Measurements from ENCODE around the gene HECTD2. TPM values are rescaled to one million over a fixed set of nuclear protein-coding genes. Genes with fewer than 3 reads are reported as not detected.

HECTD2 gene
- polyA plus RNA-seq, 3 donors = 0.12 TPM; not detected in 2

DNA sequence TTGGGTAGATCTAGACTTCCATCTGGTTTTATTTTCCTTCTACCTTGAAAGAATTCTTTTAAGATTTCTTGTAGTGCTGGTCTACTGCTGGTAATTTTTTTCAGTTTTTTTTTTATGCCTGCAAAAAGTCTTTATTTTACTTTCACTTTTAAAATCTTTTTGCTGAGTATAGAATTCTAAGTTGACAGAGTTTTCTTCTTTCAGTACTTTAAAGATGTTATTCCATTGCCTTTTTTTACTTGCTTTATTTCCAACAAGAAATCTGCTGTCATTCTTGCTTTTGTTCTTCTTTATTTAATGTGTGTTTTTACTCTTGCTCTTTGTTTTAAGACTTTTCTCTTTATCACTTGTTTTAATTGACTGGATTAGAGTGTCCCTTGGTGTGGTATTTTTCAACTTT is 36.1 kb upstream of the HECTD2 start:
- Histone ChIP-seq H3K4me2 (replicated peaks; ENCODE audit: extremely low read depth, low read length, poor library complexity, severe bottlenecking) (no peak overlapping the region), H3K79me2 (ENCODE audit: insufficient read depth, low read length) (no peaks in the 10 kb centered on the region), H2AFZ (ENCODE audit: insufficient read depth, low read depth, low read length, poor library complexity, severe bottlenecking) (no peak overlapping the region), H4K20me1 (ENCODE audit: insufficient read depth, low read length) (no peaks in the 10 kb centered on the region), H3K36me3 (replicated peaks in 1 of 2; ENCODE audit: control insufficient read depth in 1 of 2, insufficient read depth in 2 of 2, low read length in 2 of 2) (no peaks in the 10 kb centered on the region), H3K9ac (ENCODE audit: insufficient read depth, low read length, poor library complexity, severe bottlenecking) (no peak overlapping the region), H3K27ac (ENCODE audit: low read depth in 1 of 2, low read length in 2 of 2) (no peak overlapping the region), H3K4me1 (ENCODE audit: control insufficient read depth in 1 of 2, insufficient read depth in 2 of 2, low read length in 2 of 2) (no peaks in the 10 kb centered on the region), H3K27me3 (ENCODE audit: control insufficient read depth in 2 of 2, insufficient read depth in 2 of 2, low read length in 2 of 2) (no peaks in the 10 kb centered on the region), H3K9me3 (replicated peaks in 1 of 2; ENCODE audit: control insufficient read depth in 1 of 2, insufficient read depth in 1 of 2, low read length in 2 of 2) (peaks cover 7 to 18% of the 10 kb centered on the region in 2 donors), H3K4me3 (replicated peaks in 1 of 3; ENCODE audit: low read depth in 2 of 3, low read length in 3 of 3) (no peak overlapping the region)
- no peak overlapping the region for H3K27ac Mint-ChIP-seq
- no peak overlapping the region for H3K4me3 Mint-ChIP-seq
- no peaks in the 10 kb centered on the region for H3K36me3 Mint-ChIP-seq
- no peak for DNase-seq
- intact Hi-C loops (cut with micrococcal nuclease) = no loop called here
- peaks cover 8 to 32% (median 15%) of the 10 kb centered on the region in 7 donors for H3K9me3 Mint-ChIP-seq
- TF ChIP-seq, protein P1, sequence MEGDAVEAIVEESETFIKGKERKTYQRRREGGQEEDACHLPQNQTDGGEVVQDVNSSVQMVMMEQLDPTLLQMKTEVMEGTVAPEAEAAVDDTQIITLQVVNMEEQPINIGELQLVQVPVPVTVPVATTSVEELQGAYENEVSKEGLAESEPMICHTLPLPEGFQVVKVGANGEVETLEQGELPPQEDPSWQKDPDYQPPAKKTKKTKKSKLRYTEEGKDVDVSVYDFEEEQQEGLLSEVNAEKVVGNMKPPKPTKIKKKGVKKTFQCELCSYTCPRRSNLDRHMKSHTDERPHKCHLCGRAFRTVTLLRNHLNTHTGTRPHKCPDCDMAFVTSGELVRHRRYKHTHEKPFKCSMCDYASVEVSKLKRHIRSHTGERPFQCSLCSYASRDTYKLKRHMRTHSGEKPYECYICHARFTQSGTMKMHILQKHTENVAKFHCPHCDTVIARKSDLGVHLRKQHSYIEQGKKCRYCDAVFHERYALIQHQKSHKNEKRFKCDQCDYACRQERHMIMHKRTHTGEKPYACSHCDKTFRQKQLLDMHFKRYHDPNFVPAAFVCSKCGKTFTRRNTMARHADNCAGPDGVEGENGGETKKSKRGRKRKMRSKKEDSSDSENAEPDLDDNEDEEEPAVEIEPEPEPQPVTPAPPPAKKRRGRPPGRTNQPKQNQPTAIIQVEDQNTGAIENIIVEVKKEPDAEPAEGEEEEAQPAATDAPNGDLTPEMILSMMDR (IDR thresholded peaks at IDR 0.05) = no peak
- peaks cover 3 to 8% (median 5%) of the 10 kb centered on the region in 3 donors for H3K27me3 Mint-ChIP-seq (ENCODE audit: low read depth in 3 of 3)
- H3K4me1 Mint-ChIP-seq = no peaks in the 10 kb centered on the region

DNA sequence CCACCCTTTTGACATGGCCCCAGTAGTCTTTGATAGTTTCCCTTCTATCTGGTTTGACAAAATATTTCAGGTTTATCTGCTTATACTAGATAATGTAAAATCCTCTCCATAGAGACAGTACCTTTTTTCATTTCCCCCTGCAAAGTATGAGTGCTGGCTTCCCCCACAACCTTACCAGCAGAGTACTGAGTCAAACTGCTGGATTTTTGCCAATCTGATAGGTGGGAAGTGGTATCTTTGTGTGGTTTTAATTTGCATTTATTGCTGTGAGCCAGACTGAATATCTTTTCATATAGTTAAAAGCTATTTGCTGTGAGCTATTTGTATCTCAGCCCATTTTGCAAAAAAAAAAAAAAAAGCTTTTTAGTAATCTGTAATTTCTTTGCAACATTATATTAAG is 32.1 kb upstream of the HECTD2 start:
- no peak for DNase-seq
- Mint-ChIP-seq H3K4me3 (no peak overlapping the region), H3K36me3 (no peaks in the 10 kb centered on the region), H3K9me3 (peaks cover 10 to 30% (median 17%) of the 10 kb centered on the region in 7 donors), H3K27ac (no peak overlapping the region), H3K27me3 (ENCODE audit: low read depth in 3 of 3) (peaks cover 3 to 12% (median 9%) of the 10 kb centered on the region in 3 donors), H3K4me1 (no peaks in the 10 kb centered on the region)
- Histone ChIP-seq H4K20me1 (ENCODE audit: insufficient read depth, low read length) (no peaks in the 10 kb centered on the region), H3K9me3 (replicated peaks in 1 of 2; ENCODE audit: control insufficient read depth in 1 of 2, insufficient read depth in 1 of 2, low read length in 2 of 2) (peaks cover 7 to 18% of the 10 kb centered on the region in 2 donors), H3K27me3 (ENCODE audit: control insufficient read depth in 2 of 2, insufficient read depth in 2 of 2, low read length in 2 of 2) (peaks cover 0 to 2% of the 10 kb centered on the region in 2 donors), H3K79me2 (ENCODE audit: insufficient read depth, low read length) (no peaks in the 10 kb centered on the region), H3K4me2 (replicated peaks; ENCODE audit: extremely low read depth, low read length, poor library complexity, severe bottlenecking) (no peak overlapping the region), H3K4me3 (replicated peaks in 1 of 3; ENCODE audit: low read depth in 2 of 3, low read length in 3 of 3) (no peak overlapping the region), H3K9ac (ENCODE audit: insufficient read depth, low read length, poor library complexity, severe bottlenecking) (no peak overlapping the region), H3K27ac (ENCODE audit: low read depth in 1 of 2, low read length in 2 of 2) (no peak overlapping the region), H2AFZ (ENCODE audit: insufficient read depth, low read depth, low read length, poor library complexity, severe bottlenecking) (no peak overlapping the region), H3K4me1 (ENCODE audit: control insufficient read depth in 1 of 2, insufficient read depth in 2 of 2, low read length in 2 of 2) (no peaks in the 10 kb centered on the region), H3K36me3 (replicated peaks in 1 of 2; ENCODE audit: control insufficient read depth in 1 of 2, insufficient read depth in 2 of 2, low read length in 2 of 2) (no peaks in the 10 kb centered on the region)
- TF ChIP-seq, protein P1 (IDR thresholded peaks at IDR 0.05) = no peak
- intact Hi-C loops (cut with micrococcal nuclease) = no loop called here
